Neural cell (in vitro differentiated cells): ENCODE results near the gene TUBA4B. TPM values are rescaled to one million over a fixed set of nuclear protein-coding genes. Genes with fewer than 3 reads are reported as not detected.

ENCODE experiments used
- H2AFZ ChIP-seq: fragments of 200-600, 300-800 bp; sonication (generic), shearing (Covaris generic); 2 replicates; pipeline ENCODE4 v1.6.0; 2014; ENCODE audit warnings: low read depth, mild to moderate bottlenecking, antibody characterized with exemption, low read length, moderate library complexity
- H3F3A ChIP-seq: fragments of 200-600 bp; shearing (Covaris generic); 2 replicates; pipeline ENCODE4 v1.6.1; 2016; ENCODE audit warnings: mild to moderate bottlenecking, moderate library complexity, mixed read lengths, antibody characterized with exemption, low read length; ENCODE audit not compliant: insufficient read depth, poor library complexity, severe bottlenecking
- H3K27ac ChIP-seq: fragments of 200-600, 300-800 bp; sonication (generic), shearing (Covaris generic); 2 replicates; pipeline ENCODE4 v1.5.1; 2014; ENCODE audit warnings: mild to moderate bottlenecking, low read length, moderate library complexity
- H3K27me3 ChIP-seq: fragments of 300-800, 200-600 bp; sonication (generic), shearing (Covaris generic); 2 replicates; pipeline ENCODE4 v1.6.0; 2014; ENCODE audit warnings: mild to moderate bottlenecking, low read depth, low read length, moderate library complexity; ENCODE audit not compliant: insufficient read depth
- H3K36me3 ChIP-seq: fragments of 300-800, 200-600 bp; sonication (generic), shearing (Covaris generic); 2 replicates; pipeline ENCODE4 v1.5.1; 2014; ENCODE audit warnings: mild to moderate bottlenecking, antibody characterized with exemption, low read length, moderate library complexity; ENCODE audit not compliant: insufficient read depth
- H3K4me2 ChIP-seq: fragments of 300-800, 200-600 bp; sonication (generic), shearing (Covaris generic); 2 replicates; pipeline ENCODE4 v1.6.0; 2014; ENCODE audit warnings: mild to moderate bottlenecking, low read length
- H3K4me3 ChIP-seq: fragments of 300-800, 200-600 bp; sonication (generic), shearing (Covaris generic); 2 replicates; pipeline ENCODE4 v1.5.1; 2014; ENCODE audit warnings: mild to moderate bottlenecking, low read length, moderate library complexity
- H3K79me2 ChIP-seq: fragments of 200-600 bp; shearing (Covaris generic); replicated peaks from 2 replicates; pipeline ENCODE4 v1.6.0; 2014; ENCODE audit warnings: mild to moderate bottlenecking, low read length, moderate library complexity; ENCODE audit not compliant: insufficient read depth
- H3K9ac ChIP-seq: fragments of 300-800, 200-600 bp; sonication (generic), shearing (Covaris generic); 2 replicates; pipeline ENCODE4 v1.6.1; 2016; ENCODE audit warnings: mild to moderate bottlenecking, low read length, mixed read lengths
- H3K9me2 ChIP-seq: fragments of 200-600 bp; shearing (Covaris generic); 2 replicates; pipeline ENCODE4 v1.6.1; 2016; ENCODE audit warnings: mild to moderate bottlenecking, low read length, mixed read lengths; ENCODE audit not compliant: insufficient read depth
- H3K9me3 ChIP-seq: fragments of 200-600, 300-800 bp; sonication (generic), shearing (Covaris generic); 2 replicates; pipeline ENCODE4 v1.6.1; 2016; ENCODE audit warnings: mild to moderate bottlenecking, mixed run types, low read length, moderate library complexity, mixed read lengths
- H4K20me1 ChIP-seq: fragments of 200-600 bp; shearing (Covaris generic); 2 replicates; pipeline ENCODE4 v1.6.1; 2016; ENCODE audit warnings: mild to moderate bottlenecking, mixed run types; ENCODE audit not compliant: insufficient read depth
- EP300 ChIP-seq: fragments of 450-650 bp; conservative IDR thresholded peaks from 2 replicates; pipeline ENCODE4 v1.6.1; 2014; ENCODE audit warnings: antibody characterized with exemption, mild to moderate bottlenecking, moderate library complexity; ENCODE audit not compliant: poor library complexity, severe bottlenecking
- EZH2 ChIP-seq: fragments of 200-600, 300-800 bp; shearing (Covaris generic), sonication (generic); IDR thresholded peaks from 2 replicates; pipeline ENCODE4 v1.6.1; 2014; ENCODE audit warnings: antibody characterized with exemption, low read length, borderline replicate concordance, mild to moderate bottlenecking; ENCODE audit not compliant: insufficient read depth, poor library complexity, severe bottlenecking
- MXI1 ChIP-seq: fragments of 450-650 bp; conservative IDR thresholded peaks from 2 replicates; pipeline ENCODE4 v1.6.1; 2014; ENCODE audit warnings: antibody characterized with exemption, mild to moderate bottlenecking; ENCODE audit not compliant: poor library complexity, severe bottlenecking
- POLR2AphosphoS5 ChIP-seq: IDR thresholded peaks from 2 replicates; pipeline ENCODE4 v1.6.1; 2012
- RAD21 ChIP-seq: fragments of 450-650 bp; conservative IDR thresholded peaks from 2 replicates; pipeline ENCODE4 v1.6.1; 2014; ENCODE audit warnings: antibody characterized with exemption, mild to moderate bottlenecking, moderate library complexity
- SMC3 ChIP-seq: fragments of 450-650 bp; conservative IDR thresholded peaks from 2 replicates; pipeline ENCODE4 v1.6.1; 2014; ENCODE audit warnings: antibody characterized with exemption, mild to moderate bottlenecking, moderate library complexity; ENCODE audit not compliant: poor library complexity
- TAF1 ChIP-seq: IDR thresholded peaks from 2 replicates; pipeline ENCODE4 v1.6.1; 2012; ENCODE audit warnings: low read depth
- polyA plus RNA-seq: library from polyadenylated mRNA; depleted of rRNA; stranded (reverse); fragments of >200 nt; gene quantifications from 2 replicates; pipeline ENCODE4 v1.2.3, GENCODE V29; 2014
- TF ChIP-seq, protein P1 (sequence below): IDR thresholded peaks from 2 replicates; pipeline ENCODE4 v1.6.1; 2012; ENCODE audit warnings: borderline replicate concordance
- TF ChIP-seq, protein P2 (sequence below): fragments of 450-650 bp; IDR thresholded peaks from 2 replicates; pipeline ENCODE4 v1.5.1; 2014; ENCODE audit warnings: antibody characterized with exemption, mild to moderate bottlenecking, moderate library complexity; ENCODE audit not compliant: poor library complexity, severe bottlenecking

TUBA4B gene
- polyA plus RNA-seq, 1 donor from 2014 or later = not detected

DNA sequence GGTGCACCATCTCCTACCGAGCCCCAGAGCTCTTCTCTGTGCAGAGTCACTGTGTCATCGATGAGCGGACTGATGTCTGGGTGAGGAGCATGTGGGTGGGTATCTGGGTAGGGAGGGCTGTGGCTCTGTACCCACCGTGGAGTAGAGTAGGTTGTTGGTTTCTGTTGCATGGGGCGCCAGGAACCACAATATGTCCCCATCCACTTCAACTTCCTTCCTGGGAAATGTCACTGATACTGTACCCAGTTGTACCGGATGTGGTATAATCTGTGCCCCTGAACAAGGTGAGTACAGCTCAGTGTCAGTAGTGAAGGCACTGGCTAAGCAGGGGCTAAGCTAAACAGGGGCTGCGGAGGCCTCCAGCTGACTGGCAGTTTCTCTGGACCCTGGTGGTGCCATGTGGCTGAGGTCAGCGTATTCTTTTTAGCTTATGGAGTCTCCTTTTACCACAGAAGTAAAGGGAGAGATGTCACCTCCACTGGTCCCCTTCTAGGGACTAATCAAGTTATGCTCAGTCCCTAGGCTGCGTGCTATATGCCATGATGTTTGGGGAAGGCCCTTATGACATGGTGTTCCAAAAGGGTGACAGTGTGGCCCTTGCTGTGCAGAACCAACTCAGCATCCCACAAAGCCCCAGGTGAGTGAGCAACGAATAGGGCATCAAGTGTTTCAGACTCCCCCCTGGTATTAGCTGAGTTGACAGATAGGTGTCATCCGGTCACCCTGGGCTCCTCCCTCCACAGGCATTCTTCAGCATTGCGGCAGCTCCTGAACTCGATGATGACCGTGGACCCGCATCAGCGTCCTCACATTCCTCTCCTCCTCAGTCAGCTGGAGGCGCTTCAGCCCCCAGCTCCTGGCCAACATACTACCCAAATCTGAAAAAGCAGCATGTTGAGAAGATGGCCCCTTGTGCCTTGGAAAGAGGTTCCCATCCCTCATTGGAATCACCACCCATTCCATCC, 5.1 kb upstream of the TUBA4B start:
- Histone ChIP-seq H3K9ac (no peak overlapping the region), H4K20me1 (no peaks in the 10 kb centered on the region), H3F3A (no peaks in the 10 kb centered on the region), H3K9me2 (no peaks in the 10 kb centered on the region), H3K27me3 (peaks cover 17% of the 10 kb centered on the region), H3K4me3 (no peak overlapping the region), H3K27ac (no peak overlapping the region), H3K9me3 (no peaks in the 10 kb centered on the region), H3K4me2 (no peak overlapping the region), H3K79me2 (peaks cover 12% of the 10 kb centered on the region), H2AFZ (no peak overlapping the region), H3K36me3 (peaks cover 8% of the 10 kb centered on the region)
- TF ChIP-seq EP300 = no peak
- no peak for TF ChIP-seq POLR2AphosphoS5
- TF ChIP-seq, protein P1, sequence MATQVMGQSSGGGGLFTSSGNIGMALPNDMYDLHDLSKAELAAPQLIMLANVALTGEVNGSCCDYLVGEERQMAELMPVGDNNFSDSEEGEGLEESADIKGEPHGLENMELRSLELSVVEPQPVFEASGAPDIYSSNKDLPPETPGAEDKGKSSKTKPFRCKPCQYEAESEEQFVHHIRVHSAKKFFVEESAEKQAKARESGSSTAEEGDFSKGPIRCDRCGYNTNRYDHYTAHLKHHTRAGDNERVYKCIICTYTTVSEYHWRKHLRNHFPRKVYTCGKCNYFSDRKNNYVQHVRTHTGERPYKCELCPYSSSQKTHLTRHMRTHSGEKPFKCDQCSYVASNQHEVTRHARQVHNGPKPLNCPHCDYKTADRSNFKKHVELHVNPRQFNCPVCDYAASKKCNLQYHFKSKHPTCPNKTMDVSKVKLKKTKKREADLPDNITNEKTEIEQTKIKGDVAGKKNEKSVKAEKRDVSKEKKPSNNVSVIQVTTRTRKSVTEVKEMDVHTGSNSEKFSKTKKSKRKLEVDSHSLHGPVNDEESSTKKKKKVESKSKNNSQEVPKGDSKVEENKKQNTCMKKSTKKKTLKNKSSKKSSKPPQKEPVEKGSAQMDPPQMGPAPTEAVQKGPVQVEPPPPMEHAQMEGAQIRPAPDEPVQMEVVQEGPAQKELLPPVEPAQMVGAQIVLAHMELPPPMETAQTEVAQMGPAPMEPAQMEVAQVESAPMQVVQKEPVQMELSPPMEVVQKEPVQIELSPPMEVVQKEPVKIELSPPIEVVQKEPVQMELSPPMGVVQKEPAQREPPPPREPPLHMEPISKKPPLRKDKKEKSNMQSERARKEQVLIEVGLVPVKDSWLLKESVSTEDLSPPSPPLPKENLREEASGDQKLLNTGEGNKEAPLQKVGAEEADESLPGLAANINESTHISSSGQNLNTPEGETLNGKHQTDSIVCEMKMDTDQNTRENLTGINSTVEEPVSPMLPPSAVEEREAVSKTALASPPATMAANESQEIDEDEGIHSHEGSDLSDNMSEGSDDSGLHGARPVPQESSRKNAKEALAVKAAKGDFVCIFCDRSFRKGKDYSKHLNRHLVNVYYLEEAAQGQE = no peak
- no peak for TF ChIP-seq EZH2
- no peak for TF ChIP-seq RAD21
- no peak for TF ChIP-seq TAF1
- no peak for TF ChIP-seq SMC3
- no peak for TF ChIP-seq MXI1
- TF ChIP-seq, protein P2, sequence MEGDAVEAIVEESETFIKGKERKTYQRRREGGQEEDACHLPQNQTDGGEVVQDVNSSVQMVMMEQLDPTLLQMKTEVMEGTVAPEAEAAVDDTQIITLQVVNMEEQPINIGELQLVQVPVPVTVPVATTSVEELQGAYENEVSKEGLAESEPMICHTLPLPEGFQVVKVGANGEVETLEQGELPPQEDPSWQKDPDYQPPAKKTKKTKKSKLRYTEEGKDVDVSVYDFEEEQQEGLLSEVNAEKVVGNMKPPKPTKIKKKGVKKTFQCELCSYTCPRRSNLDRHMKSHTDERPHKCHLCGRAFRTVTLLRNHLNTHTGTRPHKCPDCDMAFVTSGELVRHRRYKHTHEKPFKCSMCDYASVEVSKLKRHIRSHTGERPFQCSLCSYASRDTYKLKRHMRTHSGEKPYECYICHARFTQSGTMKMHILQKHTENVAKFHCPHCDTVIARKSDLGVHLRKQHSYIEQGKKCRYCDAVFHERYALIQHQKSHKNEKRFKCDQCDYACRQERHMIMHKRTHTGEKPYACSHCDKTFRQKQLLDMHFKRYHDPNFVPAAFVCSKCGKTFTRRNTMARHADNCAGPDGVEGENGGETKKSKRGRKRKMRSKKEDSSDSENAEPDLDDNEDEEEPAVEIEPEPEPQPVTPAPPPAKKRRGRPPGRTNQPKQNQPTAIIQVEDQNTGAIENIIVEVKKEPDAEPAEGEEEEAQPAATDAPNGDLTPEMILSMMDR = no peak

DNA sequence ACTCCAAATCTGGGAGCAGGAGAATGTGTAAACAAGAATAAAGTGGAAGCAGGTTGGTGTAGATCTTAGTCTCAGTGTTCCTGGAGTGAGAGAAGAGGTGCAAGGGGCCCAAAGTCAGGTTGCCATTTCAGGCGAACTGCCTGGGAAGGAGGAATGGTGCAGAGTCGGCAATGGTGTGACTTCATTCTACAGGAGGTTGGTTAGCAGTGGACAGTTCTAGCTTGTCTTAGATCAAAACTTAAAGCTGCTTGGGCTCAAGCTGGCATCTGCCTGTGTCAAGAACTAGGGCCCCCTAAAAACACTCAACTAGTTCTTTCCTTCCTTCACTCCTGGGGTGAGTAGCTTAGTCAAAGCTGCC, 4.2 kb upstream of the TUBA4B start:
- Histone ChIP-seq H4K20me1 (no peaks in the 10 kb centered on the region), H3K79me2 (peaks cover 12% of the 10 kb centered on the region), H3K9me3 (no peaks in the 10 kb centered on the region), H3K27me3 (peaks cover 25% of the 10 kb centered on the region), H3F3A (no peaks in the 10 kb centered on the region), H3K9ac (no peak overlapping the region), H3K9me2 (no peaks in the 10 kb centered on the region), H2AFZ (no peak overlapping the region), H3K36me3 (peaks cover 8% of the 10 kb centered on the region), H3K27ac (no peak overlapping the region), H3K4me3 (no peak overlapping the region), H3K4me2 (no peak overlapping the region)
- no peak for TF ChIP-seq TAF1
- TF ChIP-seq SMC3 = no peak
- TF ChIP-seq MXI1 = no peak
